ENCODE results near the gene SEC11C.

SEC11C gene

GRCh38 chr18:59145055-59145454, 5.4 kb downstream of the SEC11C start:
- DNase-seq = no peak

GRCh38 chr18:59148192-59148591, 8.5 kb downstream of the SEC11C start:
- DNase-seq = no peak

- DNase-seq = no peak
Observed at GRCh38 chr18:59149007-59149406, 9.3 kb downstream of the SEC11C start.

- no peak for DNase-seq
Observed at GRCh38 chr18:59149416-59149815, 9.7 kb downstream of the SEC11C start.

GRCh38 chr18:59150236-59150635, 10.6 kb downstream of the SEC11C start:
- DNase-seq = no peak

- no peak for DNase-seq
Observed at GRCh38 chr18:59155153-59155552, 15.5 kb downstream of the SEC11C start.

GRCh38 chr18:59156316-59156715, 16.6 kb downstream of the SEC11C start:
- DNase-seq = no peak

GRCh38 chr18:59159265-59159664, 19.6 kb downstream of the SEC11C start:
- no peak for DNase-seq

- DNase-seq = no peak
Observed at GRCh38 chr18:59159986-59160385, 20.3 kb downstream of the SEC11C start.

- DNase-seq = no peak
Observed at GRCh38 chr18:59172664-59173249, 33.1 kb downstream of the SEC11C start.

GRCh38 chr18:59177485-59177884, 37.8 kb downstream of the SEC11C start:
- no peak for DNase-seq

GRCh38 chr18:59180150-59180845, 40.6 kb downstream of the SEC11C start:
- no peak for DNase-seq

- DNase-seq = no peak
Observed at GRCh38 chr18:59182673-59183072, 43.0 kb downstream of the SEC11C start.

- no peak for DNase-seq
Observed at GRCh38 chr18:59189008-59189407, 49.3 kb downstream of the SEC11C start.

GRCh38 chr18:59189746-59190145, 50.1 kb downstream of the SEC11C start:
- DNase-seq = no peak

- DNase-seq = no peak
Observed at GRCh38 chr18:59196161-59196725, 56.6 kb downstream of the SEC11C start.

GRCh38 chr18:59197636-59198035, 58.0 kb downstream of the SEC11C start:
- no peak for DNase-seq

GRCh38 chr18:59198215-59198614, 58.5 kb downstream of the SEC11C start:
- DNase-seq = no peak

GRCh38 chr18:59200787-59201186, 61.1 kb downstream of the SEC11C start:
- no peak for DNase-seq

- no peak for DNase-seq
Observed at GRCh38 chr18:59202258-59202820, 62.7 kb downstream of the SEC11C start.

GRCh38 chr18:59207506-59207905, 67.8 kb downstream of the SEC11C start:
- no peak for DNase-seq

All from inflammatory macrophage treated with lipopolysaccharide for 4 hours (primary cell).